Peyer's patch (tissue), 4 donors: Measurements from ENCODE around the gene DNM3. TPM values are rescaled to one million over a fixed set of nuclear protein-coding genes. Genes with fewer than 3 reads are reported as not detected.

Experiments used
- DNase-seq, 3 donors: peaks; one replicate each; pipeline ENCODE4 v3.0.0-alpha.2; 2017 to 2019
- H3K27ac ChIP-seq, 4 donors: fragments of 200-600 bp; sonication (generic); one replicate each; pipeline ENCODE4 v1.5.1; 2016 to 2019
- H3K27me3 ChIP-seq, 2 donors: fragments of 200-600 bp; sonication (generic); one replicate each; pipeline ENCODE4 v1.5.1; 2019
- H3K36me3 ChIP-seq, 3 donors: fragments of 200-600 bp; sonication (generic); one replicate each; pipeline ENCODE4 v1.5.1; 2016 to 2019
- H3K4me1 ChIP-seq, 4 donors: fragments of 200-600 bp; sonication (generic); one replicate each; pipeline ENCODE4 v1.5.1; 2016 to 2019
- H3K4me3 ChIP-seq, 4 donors: fragments of 200-600 bp; sonication (generic); 1 replicate in 3 of 4; 2 replicates in 1 of 4; pipeline ENCODE4 v1.5.1; 2016 to 2019; ENCODE audit warnings: mild to moderate bottlenecking in 1 of 4
- H3K9me3 ChIP-seq, 4 donors: fragments of 200-600 bp; sonication (generic); one replicate each; pipeline ENCODE4 v1.5.1; 2016 to 2019; ENCODE audit warnings: mild to moderate bottlenecking in 1 of 4
- CTCF ChIP-seq, 6 experiments: fragments of 450-650 bp in 4 of 6; fragments of 200-600 bp in 2 of 6; sonication (generic) in 1 of 6; IDR thresholded peaks; one replicate each; pipeline ENCODE4 v1.5.1; 2017 to 2019; ENCODE audit warnings: antibody characterized with exemption in 6 of 6, mild to moderate bottlenecking in 3 of 6, moderate library complexity in 1 of 6
- POLR2A ChIP-seq, 2 donors: fragments of 450-650 bp; IDR thresholded peaks; one replicate each; pipeline ENCODE4 v1.5.1; 2017; ENCODE audit warnings: antibody characterized with exemption in 2 of 2, mild to moderate bottlenecking in 2 of 2, moderate library complexity in 2 of 2
- total RNA-seq, 4 donors: library from RNA; depleted of rRNA; stranded (reverse); fragments of >200 nt; gene quantifications; one replicate each; pipeline ENCODE4 v1.1.0, GENCODE V29; 2016

DNM3 gene
- total RNA-seq, 4 donors from 2014 or later = 1.4 to 11.6 (median 2.0) TPM

DNA sequence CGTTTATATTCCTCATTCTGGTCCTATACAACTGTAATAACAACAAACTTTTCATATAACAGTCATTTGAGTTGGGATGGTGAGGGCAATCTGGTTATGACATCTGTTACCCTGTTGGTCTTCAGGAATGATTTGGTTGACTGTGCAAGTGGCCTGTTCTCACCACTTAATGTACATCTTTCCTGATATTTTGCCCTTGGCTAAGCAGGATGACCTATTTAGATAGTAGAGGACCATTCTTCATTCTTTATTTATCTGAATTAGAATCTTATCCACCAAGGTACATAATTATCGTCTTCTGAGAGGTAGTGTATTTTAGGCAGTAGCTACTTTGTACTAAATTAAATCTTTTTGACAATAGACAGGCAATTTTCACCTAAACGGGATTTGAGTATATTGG lies 154.3 kb downstream of the DNM3 start:
- TF ChIP-seq CTCF (IDR thresholded peaks at IDR 0.05) (no peak), POLR2A (IDR thresholded peaks at IDR 0.05) (no peak)
- no peak for DNase-seq

DNA sequence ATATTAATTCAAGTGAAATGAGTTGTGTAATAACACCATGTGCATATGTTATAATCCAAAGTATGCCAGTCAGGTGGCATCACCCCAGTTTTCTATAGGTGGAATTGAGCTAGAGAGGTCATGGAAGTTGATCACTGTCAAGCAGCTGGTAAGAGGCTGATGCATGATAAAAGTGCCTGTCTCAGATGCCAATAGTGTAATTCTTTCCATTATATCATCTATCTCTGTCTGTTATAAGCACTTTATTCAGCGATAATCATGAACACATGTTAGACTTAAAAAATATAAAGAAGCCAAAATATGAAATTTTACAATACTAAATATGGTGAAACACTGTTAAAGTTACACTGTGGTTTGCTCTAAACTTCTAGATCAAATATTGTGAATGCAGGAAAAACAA lies 156.6 kb downstream of the DNM3 start:
- DNase-seq = no peak
- no peaks in the 10 kb centered on the region for H3K4me1 ChIP-seq
- no peak overlapping the region for H3K4me3 ChIP-seq
- peaks cover 0 to 3% of the 10 kb centered on the region in 2 donors for H3K27me3 ChIP-seq
- TF ChIP-seq POLR2A (IDR thresholded peaks at IDR 0.05) (no peak), CTCF (IDR thresholded peaks at IDR 0.05) (no peak)
- no peaks in the 10 kb centered on the region for H3K36me3 ChIP-seq
- H3K27ac ChIP-seq = no peak overlapping the region
- H3K9me3 ChIP-seq = no peaks in the 10 kb centered on the region

More for the DNA sequence above, 154.3 kb downstream of the DNM3 start:
- no peaks in the 10 kb centered on the region for H3K27me3 ChIP-seq
- no peaks in the 10 kb centered on the region for H3K4me1 ChIP-seq
- no peak overlapping the region for H3K27ac ChIP-seq
- H3K9me3 ChIP-seq = no peaks in the 10 kb centered on the region
- no peak overlapping the region for H3K4me3 ChIP-seq
- H3K36me3 ChIP-seq = no peaks in the 10 kb centered on the region

DNA sequence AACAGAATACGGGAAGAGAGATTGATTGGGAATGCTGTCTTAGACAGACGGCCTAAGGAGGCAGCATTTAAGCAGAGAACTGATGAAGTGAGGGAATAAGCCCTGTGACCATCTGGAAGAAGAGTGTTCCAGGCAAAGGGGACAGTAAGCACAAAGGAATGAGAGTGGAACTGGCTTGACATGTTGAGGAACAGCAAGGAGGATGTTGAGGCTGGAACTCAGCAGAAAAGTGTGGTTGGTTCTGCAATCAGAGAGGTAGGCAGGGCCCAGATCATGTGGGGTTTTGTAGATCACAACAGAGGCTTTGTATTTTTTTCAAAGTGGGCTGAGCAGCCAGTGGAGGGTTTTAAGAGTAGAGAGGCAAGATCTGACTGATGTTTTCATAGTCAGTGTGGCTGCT lies 157.4 kb downstream of the DNM3 start:
- H3K36me3 ChIP-seq = no peaks in the 10 kb centered on the region
- no peak overlapping the region for H3K4me3 ChIP-seq
- H3K27ac ChIP-seq = no peak overlapping the region
- no peak for DNase-seq
- H3K4me1 ChIP-seq = no peaks in the 10 kb centered on the region
- H3K9me3 ChIP-seq = no peaks in the 10 kb centered on the region
- TF ChIP-seq POLR2A (IDR thresholded peaks at IDR 0.05) (no peak), CTCF (IDR thresholded peaks at IDR 0.05) (no peak)
- H3K27me3 ChIP-seq = peaks cover 0 to 3% of the 10 kb centered on the region in 2 donors

DNA sequence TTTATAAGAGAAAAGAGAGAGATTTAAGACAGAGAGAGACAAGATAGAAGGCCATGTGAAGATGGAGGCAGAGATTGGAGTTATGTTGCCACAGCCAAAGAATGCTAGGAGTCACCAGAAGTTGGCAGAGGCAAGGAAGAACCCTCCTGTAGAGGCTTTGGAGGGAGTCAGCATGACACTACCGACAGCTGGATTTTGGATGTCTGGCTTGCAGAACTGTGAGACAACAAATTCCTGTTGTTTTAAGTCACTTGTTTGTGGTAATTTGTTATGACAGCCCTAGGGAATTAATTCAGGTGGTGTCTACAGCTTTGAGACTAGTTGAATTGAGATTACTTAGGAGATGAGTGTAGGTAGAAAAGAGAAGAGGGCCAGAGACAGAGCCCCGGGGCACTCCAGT lies 158.5 kb downstream of the DNM3 start:
- H3K4me3 ChIP-seq = no peak overlapping the region
- H3K27ac ChIP-seq = no peak overlapping the region
- no peaks in the 10 kb centered on the region for H3K36me3 ChIP-seq
- no peaks in the 10 kb centered on the region for H3K4me1 ChIP-seq
- no peaks in the 10 kb centered on the region for H3K9me3 ChIP-seq
- no peak for DNase-seq
- no peak for TF ChIP-seq POLR2A (IDR thresholded peaks at IDR 0.05)
- no peak for TF ChIP-seq CTCF (IDR thresholded peaks at IDR 0.05)
- H3K27me3 ChIP-seq = peaks cover 0 to 3% of the 10 kb centered on the region in 2 donors

DNA sequence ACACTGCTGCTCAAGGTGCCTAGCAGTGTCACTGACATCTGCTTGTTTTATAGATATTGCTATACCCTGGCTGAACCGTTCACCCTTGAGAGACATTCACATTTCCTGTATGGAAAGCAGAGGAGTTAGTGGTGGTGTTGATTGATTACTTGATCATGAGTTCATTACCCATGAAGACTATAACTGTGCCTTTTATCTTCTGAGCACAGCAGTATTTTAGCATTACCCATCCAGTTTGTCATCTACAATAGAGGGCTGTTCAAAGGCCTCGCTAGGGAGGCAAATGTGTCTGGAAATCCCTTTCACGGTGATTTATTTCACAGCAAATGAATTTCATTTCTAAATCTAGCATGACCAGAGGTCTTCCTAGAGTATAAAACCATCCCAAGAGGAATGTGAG lies 160.0 kb downstream of the DNM3 start:
- peaks cover 0 to 3% of the 10 kb centered on the region in 2 donors for H3K27me3 ChIP-seq
- no peaks in the 10 kb centered on the region for H3K9me3 ChIP-seq
- no peak for TF ChIP-seq POLR2A (IDR thresholded peaks at IDR 0.05)
- TF ChIP-seq CTCF (IDR thresholded peaks at IDR 0.05) = no peak
- H3K27ac ChIP-seq = no peak overlapping the region
- H3K36me3 ChIP-seq = no peaks in the 10 kb centered on the region
- DNase-seq = no peak
- no peaks in the 10 kb centered on the region for H3K4me1 ChIP-seq
- H3K4me3 ChIP-seq = no peak overlapping the region

GRCh38 chr1:172002725-172003345 lies 161.5 kb downstream of the DNM3 start:
- Histone ChIP-seq H3K36me3 (no peaks in the 10 kb centered on the region), H3K9me3 (no peaks in the 10 kb centered on the region), H3K4me3 (no peak overlapping the region), H3K27ac (no peak overlapping the region), H3K4me1 (no peaks in the 10 kb centered on the region), H3K27me3 (peaks cover 0 to 3% of the 10 kb centered on the region in 2 donors)
- TF ChIP-seq CTCF (IDR thresholded peaks at IDR 0.05) (peak; percentile 40 to 65 (median 59)), POLR2A (IDR thresholded peaks at IDR 0.05) (no peak)
- DNase-seq = peak in 1 of 3 donors; percentile 51
